Liver (tissue), 9 donors: ENCODE data around the gene EXD2. TPM values are rescaled to one million over a fixed set of nuclear protein-coding genes. Genes with fewer than 3 reads are reported as not detected.

ENCODE experiments used
- DNase-seq: peaks from one replicate; pipeline ENCODE4 v3.0.0-alpha.2; 2017; ENCODE audit warnings: low spot score
- H3K27ac ChIP-seq, 2 donors: one replicate each; pipeline ENCODE4 v1.7.0; 2013; ENCODE audit warnings: inconsistent platforms in 2 of 2, low read length in 2 of 2, control low read depth in 1 of 2, low read depth in 1 of 2, mild to moderate bottlenecking in 1 of 2
- H3K27me3 ChIP-seq, 4 donors: one replicate each; pipeline versions ENCODE4 v1.6.1 to v1.7.0; 2013; ENCODE audit warnings: low read length in 3 of 4, inconsistent platforms in 1 of 4, mild to moderate bottlenecking in 1 of 4, moderate library complexity in 1 of 4; ENCODE audit not compliant: control insufficient read depth in 4 of 4, insufficient read depth in 4 of 4
- H3K36me3 ChIP-seq, 4 donors: one replicate each; pipeline versions ENCODE4 v1.6.1 to v1.7.0; 2013; ENCODE audit warnings: low read length in 3 of 4, mild to moderate bottlenecking in 3 of 4, low read depth in 1 of 4, moderate library complexity in 1 of 4; ENCODE audit not compliant: control insufficient read depth in 4 of 4, insufficient read depth in 3 of 4
- H3K4me1 ChIP-seq, 4 donors: one replicate each; pipeline versions ENCODE4 v1.6.1 to v1.7.0; 2013; ENCODE audit warnings: low read length in 3 of 4, mild to moderate bottlenecking in 3 of 4, moderate library complexity in 1 of 4; ENCODE audit not compliant: control insufficient read depth in 4 of 4, insufficient read depth in 4 of 4
- H3K4me3 ChIP-seq, 3 donors: one replicate each; pipeline versions ENCODE4 v1.6.1 to v1.7.0; 2013; ENCODE audit warnings: low read length in 3 of 3, control low read depth in 1 of 3, low read depth in 1 of 3, mild to moderate bottlenecking in 1 of 3
- H3K9ac ChIP-seq, 2 donors: one replicate each; pipeline ENCODE4 v1.7.0; 2013; ENCODE audit warnings: low read length in 2 of 2, mild to moderate bottlenecking in 2 of 2, moderate library complexity in 2 of 2, control low read depth in 1 of 2, low read depth in 1 of 2
- H3K9me3 ChIP-seq, 4 donors: one replicate each; pipeline versions ENCODE4 v1.6.1 to v1.7.0; 2013; ENCODE audit warnings: low read length in 3 of 4; ENCODE audit not compliant: control insufficient read depth in 4 of 4
- FOXA1 ChIP-seq: IDR thresholded peaks from 2 replicates; pipeline ENCODE4 v1.6.1; 2016; ENCODE audit warnings: antibody characterized with exemption
- GABPA ChIP-seq, 2 donors: IDR thresholded peaks in 1 of 2; conservative IDR thresholded peaks in 1 of 2; 2 replicates each; pipeline ENCODE4 v1.6.1; 2016; ENCODE audit warnings: antibody characterized with exemption in 2 of 2, mild to moderate bottlenecking in 1 of 2, moderate library complexity in 1 of 2
- HNF4A ChIP-seq, 2 donors: conservative IDR thresholded peaks; 2 replicates each; pipeline ENCODE4 v1.6.1; 2016; ENCODE audit warnings: antibody characterized with exemption in 2 of 2, mild to moderate bottlenecking in 2 of 2
- HNF4G ChIP-seq: IDR thresholded peaks from 2 replicates; pipeline ENCODE4 v1.6.1; 2016; ENCODE audit warnings: antibody characterized with exemption
- JUND ChIP-seq, 2 donors: IDR thresholded peaks; 2 replicates each; pipeline ENCODE4 v1.6.1; 2016; ENCODE audit warnings: antibody characterized with exemption in 2 of 2
- NR2F2 ChIP-seq: IDR thresholded peaks from 2 replicates; pipeline ENCODE4 v1.6.1; 2016; ENCODE audit warnings: antibody characterized with exemption
- RAD21 ChIP-seq, 2 donors: IDR thresholded peaks; 2 replicates each; pipeline ENCODE4 v1.6.1; 2016; ENCODE audit warnings: antibody characterized with exemption in 2 of 2, mild to moderate bottlenecking in 2 of 2
- RXRA ChIP-seq, 2 donors: IDR thresholded peaks; 2 replicates each; pipeline ENCODE4 v1.6.1; 2017 to 2018; ENCODE audit warnings: antibody characterized with exemption in 2 of 2, mild to moderate bottlenecking in 1 of 2
- SP1 ChIP-seq: IDR thresholded peaks from 2 replicates; pipeline ENCODE4 v1.6.1; 2018; ENCODE audit warnings: antibody characterized with exemption, mild to moderate bottlenecking
- TAF1 ChIP-seq: conservative IDR thresholded peaks from 2 replicates; pipeline ENCODE4 v1.6.1; 2016; ENCODE audit warnings: antibody characterized with exemption, mild to moderate bottlenecking
- YY1 ChIP-seq: IDR thresholded peaks from 2 replicates; pipeline ENCODE4 v1.6.1; 2016; ENCODE audit warnings: antibody characterized with exemption, mild to moderate bottlenecking
- WGBS: extraction: QIAGEN DNeasy Blood & Tissue Kit; methylation state at CpG from one replicate; pipeline ENCODE4 v1.1.7; 2013; 5-methylcytosine and 5-hydroxymethylcytosine counted together
- polyA plus RNA-seq, 2 donors: library from polyadenylated mRNA; stranded (reverse) in 1 of 2; unstranded in 1 of 2; fragments of 200-250 nt in 1 of 2; fragments of >200 nt in 1 of 2; fragmentation: Nextera tagmentation in 1 of 2; extraction: Ambion mirVana in 1 of 2; gene quantifications; one replicate each; pipeline versions ENCODE4 v1.2.1 to v1.2.3, GENCODE V29; 2013 to 2015
- total RNA-seq, 2 donors: library from RNA; depleted of rRNA; stranded (reverse); fragments of >200 nt; gene quantifications; one replicate each; pipeline ENCODE4 v1.2.3, GENCODE V29; 2014
- TF ChIP-seq, protein P1 (sequence below): IDR thresholded peaks from 2 replicates; pipeline ENCODE4 v1.6.1; 2016; ENCODE audit warnings: antibody characterized with exemption
- TF ChIP-seq, protein P2 (sequence below): fragments of 150-350 bp; IDR thresholded peaks from 2 replicates; pipeline ENCODE4 v1.5.1; 2017; ENCODE audit warnings: improper control_type of control experiment, low read depth, low read length; ENCODE audit not compliant: missing input control
- TF ChIP-seq, protein P3 (sequence below): IDR thresholded peaks from 2 replicates; pipeline ENCODE4 v1.6.1; 2016; ENCODE audit warnings: antibody characterized with exemption
- TF ChIP-seq, protein P4 (sequence below): IDR thresholded peaks from 2 replicates; pipeline ENCODE4 v1.6.1; 2016; ENCODE audit warnings: antibody characterized with exemption, mild to moderate bottlenecking
- TF ChIP-seq, protein P5 (sequence below): IDR thresholded peaks from 2 replicates; pipeline ENCODE4 v1.6.1; 2016; ENCODE audit warnings: antibody characterized with exemption
- donor health status: healthy.
- donor health status: healthy.
- donor health status: healthy.
- donor health status: healthy.
- donor health status: healthy.

Gene EXD2
- total and polyA plus RNA-seq, 4 donors: 4.7 to 8.8 (median 5.0) TPM

DNA sequence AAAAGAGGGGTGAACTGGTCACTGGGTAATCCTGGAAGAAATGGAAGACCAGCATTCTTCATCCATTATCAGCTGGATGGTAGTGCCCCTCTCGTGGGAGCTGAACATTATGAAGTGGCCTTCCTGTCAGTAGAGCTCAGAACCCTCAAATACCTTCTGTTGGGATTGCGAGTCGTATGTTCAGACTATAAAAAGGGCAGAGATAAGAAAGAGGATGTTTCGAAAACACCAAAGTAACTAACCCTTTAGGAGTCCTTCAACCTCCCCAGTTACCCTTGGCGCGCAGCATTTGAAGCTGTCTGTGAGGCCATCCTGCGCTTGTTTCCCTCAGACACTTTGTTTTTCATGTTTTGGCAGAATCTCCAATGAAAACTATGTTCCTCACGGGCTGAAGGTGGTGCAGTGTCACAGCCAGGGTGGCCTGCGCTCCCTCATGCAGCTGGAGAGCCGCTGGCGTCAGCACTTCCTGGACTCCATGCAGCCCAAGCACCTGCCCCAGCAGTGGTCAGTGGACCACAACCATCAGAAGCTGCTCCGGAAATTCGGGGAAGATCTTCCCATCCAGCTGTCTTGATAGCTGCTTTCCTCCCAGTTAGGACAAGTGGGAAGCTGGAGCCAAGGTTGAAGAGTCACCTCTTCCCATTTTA, 49.4 kb downstream of the EXD2 start (continued):
- TF ChIP-seq JUND (IDR thresholded peaks at IDR 0.05) (no peak), TAF1 (no peak)

DNA sequence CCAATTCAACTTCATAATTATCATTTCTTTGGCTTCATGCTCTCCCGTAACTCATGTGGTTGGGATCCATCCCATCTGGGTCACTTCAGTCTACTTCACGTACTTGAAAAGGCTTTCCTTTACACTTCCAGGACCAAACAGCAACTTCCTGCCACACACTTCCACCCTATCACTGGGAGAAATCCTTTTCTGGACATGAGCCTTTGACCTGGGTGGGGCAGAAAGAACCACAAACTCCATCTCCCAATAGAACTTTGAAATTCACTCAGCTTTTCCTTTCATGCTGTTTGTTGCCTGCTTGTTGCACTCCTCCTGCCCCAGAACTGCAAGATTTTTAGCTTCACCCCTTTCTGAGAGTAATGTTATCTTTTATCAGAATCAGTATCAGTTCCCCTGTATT, 50.3 kb downstream of the EXD2 start:
- WGBS: 82% methylated on average over 2 of the region's 2 CpGs
- no peaks in the 10 kb centered on the region for H3K4me1 ChIP-seq
- no peak for DNase-seq
- H3K4me3 ChIP-seq: no peak overlapping the region
- H3K27ac ChIP-seq: no peak overlapping the region
- no peaks in the 10 kb centered on the region for H3K27me3 ChIP-seq
- TF ChIP-seq HNF4G (no peak), NR2F2 (no peak), HNF4A (conservative IDR thresholded peaks at IDR 0.05) (no peak), YY1 (no peak), GABPA (IDR thresholded peaks at IDR 0.05 in 1 of 2, conservative IDR thresholded peaks at IDR 0.05 in 1 of 2) (no peak), JUND (IDR thresholded peaks at IDR 0.05) (no peak), RXRA (IDR thresholded peaks at IDR 0.05) (no peak), RAD21 (IDR thresholded peaks at IDR 0.05) (no peak), SP1 (no peak), FOXA1 (no peak)
- TF ChIP-seq, protein P1, sequence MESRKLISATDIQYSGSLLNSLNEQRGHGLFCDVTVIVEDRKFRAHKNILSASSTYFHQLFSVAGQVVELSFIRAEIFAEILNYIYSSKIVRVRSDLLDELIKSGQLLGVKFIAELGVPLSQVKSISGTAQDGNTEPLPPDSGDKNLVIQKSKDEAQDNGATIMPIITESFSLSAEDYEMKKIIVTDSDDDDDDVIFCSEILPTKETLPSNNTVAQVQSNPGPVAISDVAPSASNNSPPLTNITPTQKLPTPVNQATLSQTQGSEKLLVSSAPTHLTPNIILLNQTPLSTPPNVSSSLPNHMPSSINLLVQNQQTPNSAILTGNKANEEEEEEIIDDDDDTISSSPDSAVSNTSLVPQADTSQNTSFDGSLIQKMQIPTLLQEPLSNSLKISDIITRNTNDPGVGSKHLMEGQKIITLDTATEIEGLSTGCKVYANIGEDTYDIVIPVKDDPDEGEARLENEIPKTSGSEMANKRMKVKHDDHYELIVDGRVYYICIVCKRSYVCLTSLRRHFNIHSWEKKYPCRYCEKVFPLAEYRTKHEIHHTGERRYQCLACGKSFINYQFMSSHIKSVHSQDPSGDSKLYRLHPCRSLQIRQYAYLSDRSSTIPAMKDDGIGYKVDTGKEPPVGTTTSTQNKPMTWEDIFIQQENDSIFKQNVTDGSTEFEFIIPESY: no peak
- TF ChIP-seq, protein P2, sequence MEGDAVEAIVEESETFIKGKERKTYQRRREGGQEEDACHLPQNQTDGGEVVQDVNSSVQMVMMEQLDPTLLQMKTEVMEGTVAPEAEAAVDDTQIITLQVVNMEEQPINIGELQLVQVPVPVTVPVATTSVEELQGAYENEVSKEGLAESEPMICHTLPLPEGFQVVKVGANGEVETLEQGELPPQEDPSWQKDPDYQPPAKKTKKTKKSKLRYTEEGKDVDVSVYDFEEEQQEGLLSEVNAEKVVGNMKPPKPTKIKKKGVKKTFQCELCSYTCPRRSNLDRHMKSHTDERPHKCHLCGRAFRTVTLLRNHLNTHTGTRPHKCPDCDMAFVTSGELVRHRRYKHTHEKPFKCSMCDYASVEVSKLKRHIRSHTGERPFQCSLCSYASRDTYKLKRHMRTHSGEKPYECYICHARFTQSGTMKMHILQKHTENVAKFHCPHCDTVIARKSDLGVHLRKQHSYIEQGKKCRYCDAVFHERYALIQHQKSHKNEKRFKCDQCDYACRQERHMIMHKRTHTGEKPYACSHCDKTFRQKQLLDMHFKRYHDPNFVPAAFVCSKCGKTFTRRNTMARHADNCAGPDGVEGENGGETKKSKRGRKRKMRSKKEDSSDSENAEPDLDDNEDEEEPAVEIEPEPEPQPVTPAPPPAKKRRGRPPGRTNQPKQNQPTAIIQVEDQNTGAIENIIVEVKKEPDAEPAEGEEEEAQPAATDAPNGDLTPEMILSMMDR: no peak
- TF ChIP-seq, protein P3, sequence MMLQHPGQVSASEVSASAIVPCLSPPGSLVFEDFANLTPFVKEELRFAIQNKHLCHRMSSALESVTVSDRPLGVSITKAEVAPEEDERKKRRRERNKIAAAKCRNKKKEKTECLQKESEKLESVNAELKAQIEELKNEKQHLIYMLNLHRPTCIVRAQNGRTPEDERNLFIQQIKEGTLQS: no peak
- TF ChIP-seq, protein P4, sequence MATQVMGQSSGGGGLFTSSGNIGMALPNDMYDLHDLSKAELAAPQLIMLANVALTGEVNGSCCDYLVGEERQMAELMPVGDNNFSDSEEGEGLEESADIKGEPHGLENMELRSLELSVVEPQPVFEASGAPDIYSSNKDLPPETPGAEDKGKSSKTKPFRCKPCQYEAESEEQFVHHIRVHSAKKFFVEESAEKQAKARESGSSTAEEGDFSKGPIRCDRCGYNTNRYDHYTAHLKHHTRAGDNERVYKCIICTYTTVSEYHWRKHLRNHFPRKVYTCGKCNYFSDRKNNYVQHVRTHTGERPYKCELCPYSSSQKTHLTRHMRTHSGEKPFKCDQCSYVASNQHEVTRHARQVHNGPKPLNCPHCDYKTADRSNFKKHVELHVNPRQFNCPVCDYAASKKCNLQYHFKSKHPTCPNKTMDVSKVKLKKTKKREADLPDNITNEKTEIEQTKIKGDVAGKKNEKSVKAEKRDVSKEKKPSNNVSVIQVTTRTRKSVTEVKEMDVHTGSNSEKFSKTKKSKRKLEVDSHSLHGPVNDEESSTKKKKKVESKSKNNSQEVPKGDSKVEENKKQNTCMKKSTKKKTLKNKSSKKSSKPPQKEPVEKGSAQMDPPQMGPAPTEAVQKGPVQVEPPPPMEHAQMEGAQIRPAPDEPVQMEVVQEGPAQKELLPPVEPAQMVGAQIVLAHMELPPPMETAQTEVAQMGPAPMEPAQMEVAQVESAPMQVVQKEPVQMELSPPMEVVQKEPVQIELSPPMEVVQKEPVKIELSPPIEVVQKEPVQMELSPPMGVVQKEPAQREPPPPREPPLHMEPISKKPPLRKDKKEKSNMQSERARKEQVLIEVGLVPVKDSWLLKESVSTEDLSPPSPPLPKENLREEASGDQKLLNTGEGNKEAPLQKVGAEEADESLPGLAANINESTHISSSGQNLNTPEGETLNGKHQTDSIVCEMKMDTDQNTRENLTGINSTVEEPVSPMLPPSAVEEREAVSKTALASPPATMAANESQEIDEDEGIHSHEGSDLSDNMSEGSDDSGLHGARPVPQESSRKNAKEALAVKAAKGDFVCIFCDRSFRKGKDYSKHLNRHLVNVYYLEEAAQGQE: no peak
- TF ChIP-seq, protein P5, sequence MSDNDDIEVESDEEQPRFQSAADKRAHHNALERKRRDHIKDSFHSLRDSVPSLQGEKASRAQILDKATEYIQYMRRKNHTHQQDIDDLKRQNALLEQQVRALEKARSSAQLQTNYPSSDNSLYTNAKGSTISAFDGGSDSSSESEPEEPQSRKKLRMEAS: no peak
- no peak overlapping the region for H3K9ac ChIP-seq
- H3K36me3 ChIP-seq: peaks cover 13 to 40% (median 26%) of the 10 kb centered on the region in 4 donors
- H3K9me3 ChIP-seq: no peaks in the 10 kb centered on the region
